NCI-H1417 treated with DMSO at 0.1 percent for 48 hours (cell line): Measurements from ENCODE around the gene GMPPA.

Source experiments
- DNase-seq: peaks from one replicate; lab custom pipeline; 2025; lab: John Stamatoyannopoulos, UW

GMPPA gene

DNA sequence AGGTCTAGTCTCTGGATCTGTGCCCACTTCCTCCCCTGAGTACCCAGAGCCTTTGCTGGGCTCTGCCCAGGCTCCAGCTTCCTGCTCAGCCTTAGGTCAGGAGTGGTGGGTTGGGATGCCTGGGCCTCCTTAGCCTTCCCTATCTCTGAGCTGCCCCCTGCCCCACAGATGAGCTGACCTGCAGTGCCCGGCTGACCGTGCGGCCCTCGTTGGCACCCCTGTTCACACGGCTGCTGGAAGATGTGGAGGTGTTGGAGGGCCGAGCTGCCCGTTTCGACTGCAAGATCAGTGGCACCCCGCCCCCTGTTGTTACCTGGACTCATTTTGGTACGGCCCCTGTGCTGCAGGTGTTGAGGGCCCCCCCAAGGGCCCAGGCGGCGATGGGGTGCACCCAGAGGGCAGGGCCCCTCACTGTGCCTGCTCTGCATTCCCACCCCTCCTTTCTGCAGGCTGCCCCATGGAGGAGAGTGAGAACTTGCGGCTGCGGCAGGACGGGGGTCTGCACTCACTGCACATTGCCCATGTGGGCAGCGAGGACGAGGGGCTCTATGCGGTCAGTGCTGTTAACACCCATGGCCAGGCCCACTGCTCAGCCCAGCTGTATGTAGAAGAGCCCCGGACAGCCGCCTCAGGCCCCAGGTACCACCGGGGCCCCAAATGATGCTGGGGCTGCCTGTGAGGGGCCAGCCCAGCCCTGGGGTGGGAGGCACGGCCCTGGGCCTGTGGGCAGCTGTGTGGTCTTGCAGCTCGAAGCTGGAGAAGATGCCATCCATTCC is 30.1 kb upstream of the GMPPA start:
- DNase-seq, result no peak

DNA sequence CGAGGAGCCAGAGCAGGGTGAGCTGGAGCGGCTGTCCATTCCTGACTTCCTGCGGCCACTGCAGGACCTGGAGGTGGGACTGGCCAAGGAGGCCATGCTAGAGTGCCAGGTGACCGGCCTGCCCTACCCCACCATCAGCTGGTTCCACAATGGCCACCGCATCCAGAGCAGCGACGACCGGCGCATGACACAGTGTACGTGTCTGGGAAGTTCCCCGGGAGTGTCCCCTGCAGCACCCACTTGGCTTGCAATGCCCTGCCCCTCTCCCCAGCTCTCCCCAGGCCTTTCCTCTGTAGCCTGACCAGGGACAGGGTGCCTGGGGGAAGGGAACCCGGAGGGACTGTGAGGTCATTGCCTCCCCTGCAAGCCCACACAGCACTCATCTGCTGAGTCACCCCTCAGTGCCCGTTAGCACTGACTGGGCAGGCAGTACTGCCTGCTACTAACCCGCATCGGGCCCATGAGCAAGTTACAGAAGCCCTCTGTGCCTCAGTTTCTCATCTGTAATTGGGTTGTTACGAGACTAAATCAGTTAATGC is 29.4 kb upstream of the GMPPA start:
- DNase-seq, result no peak

DNA sequence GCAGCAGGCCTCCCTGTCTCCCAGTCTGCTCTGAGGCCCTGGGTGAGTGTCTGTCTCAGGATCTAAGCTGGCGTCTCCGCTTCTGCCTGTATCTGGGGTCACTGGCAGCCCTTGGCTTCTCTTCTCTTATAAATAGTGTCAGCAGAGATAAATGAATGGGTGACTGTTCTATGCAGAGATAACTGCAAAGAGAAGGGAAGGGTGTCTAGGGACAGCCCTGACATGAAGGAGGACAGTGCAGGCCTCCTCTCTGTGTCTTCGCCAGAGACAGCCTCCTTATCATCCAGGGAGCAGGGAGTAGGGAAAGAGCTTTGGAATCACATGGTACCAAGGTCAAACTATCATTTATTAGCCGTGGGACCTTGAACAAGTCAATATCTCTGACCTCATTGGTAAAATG is 28.3 kb upstream of the GMPPA start:
- DNase-seq, result no peak

DNA sequence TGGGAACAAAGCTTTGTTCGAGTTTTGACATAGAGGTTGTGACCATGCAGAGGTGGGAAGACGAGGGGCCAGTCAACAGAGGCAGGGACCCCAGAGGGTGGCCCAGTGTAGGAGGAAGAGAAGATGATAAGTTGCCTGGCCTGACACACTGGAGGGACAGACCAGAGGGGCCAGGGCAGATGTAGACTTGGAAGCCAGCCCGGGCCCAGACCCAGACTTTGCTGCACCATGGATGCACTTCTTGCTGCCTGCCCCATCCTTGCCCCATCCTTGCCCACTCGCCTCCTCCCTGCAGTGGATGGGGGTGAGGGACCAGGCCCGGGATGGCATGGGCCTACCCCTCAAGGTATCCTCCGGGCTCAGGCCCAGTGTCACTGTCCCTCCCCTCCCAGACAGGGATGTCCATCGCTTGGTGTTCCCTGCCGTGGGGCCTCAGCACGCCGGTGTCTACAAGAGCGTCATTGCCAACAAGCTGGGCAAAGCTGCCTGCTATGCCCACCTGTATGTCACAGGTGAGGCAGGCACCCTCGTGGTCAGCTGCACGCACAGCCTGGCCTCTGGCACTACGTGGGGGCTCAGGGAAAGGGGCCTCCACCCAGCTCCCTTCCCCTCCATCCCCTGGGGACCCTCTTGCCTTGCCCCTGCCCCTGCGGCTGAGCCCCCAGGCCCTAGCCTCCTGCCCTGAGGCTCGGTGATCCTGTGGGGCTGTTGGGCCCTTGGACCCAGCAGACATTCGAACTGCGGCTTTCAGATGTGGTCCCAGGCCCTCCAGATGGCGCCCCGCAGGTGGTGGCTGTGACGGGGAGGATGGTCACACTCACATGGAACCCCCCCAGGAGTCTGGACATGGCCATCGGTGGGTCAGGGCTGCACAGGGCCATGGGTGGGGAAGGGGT is 27.0 kb upstream of the GMPPA start:
- no peak for DNase-seq

DNA sequence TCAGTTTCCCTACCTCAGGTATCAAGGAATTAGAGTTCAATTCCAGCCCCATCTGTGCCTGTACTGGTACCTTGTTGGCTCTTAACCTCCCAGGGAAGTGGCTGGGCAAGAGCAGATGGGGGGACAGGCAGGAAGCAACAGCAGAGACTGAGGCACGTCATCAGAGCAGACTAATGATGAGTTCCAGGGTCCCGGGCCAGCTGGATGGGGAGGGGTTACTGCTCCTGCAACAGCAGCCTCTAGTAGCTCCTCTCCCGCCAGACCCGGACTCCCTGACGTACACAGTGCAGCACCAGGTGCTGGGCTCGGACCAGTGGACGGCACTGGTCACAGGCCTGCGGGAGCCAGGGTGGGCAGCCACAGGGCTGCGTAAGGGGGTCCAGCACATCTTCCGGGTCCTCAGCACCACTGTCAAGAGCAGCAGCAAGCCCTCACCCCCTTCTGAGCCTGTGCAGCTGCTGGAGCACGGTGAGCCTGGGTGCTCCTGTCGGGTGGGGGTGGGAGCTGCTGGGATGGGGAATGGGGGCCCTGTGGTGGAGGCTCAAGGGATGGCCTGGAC is 26.0 kb upstream of the GMPPA start:
- no peak for DNase-seq

DNA sequence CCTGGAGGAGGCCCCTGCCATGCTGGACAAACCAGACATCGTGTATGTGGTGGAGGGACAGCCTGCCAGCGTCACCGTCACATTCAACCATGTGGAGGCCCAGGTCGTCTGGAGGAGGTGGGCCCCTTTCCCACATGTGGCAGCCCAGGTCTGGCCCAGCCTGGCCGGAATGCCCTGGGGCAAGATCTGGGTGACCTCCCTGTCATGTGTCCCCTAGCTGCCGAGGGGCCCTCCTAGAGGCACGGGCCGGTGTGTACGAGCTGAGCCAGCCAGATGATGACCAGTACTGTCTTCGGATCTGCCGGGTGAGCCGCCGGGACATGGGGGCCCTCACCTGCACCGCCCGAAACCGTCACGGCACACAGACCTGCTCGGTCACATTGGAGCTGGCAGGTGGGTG is 25.2 kb upstream of the GMPPA start:
- DNase-seq, result no peak

DNA sequence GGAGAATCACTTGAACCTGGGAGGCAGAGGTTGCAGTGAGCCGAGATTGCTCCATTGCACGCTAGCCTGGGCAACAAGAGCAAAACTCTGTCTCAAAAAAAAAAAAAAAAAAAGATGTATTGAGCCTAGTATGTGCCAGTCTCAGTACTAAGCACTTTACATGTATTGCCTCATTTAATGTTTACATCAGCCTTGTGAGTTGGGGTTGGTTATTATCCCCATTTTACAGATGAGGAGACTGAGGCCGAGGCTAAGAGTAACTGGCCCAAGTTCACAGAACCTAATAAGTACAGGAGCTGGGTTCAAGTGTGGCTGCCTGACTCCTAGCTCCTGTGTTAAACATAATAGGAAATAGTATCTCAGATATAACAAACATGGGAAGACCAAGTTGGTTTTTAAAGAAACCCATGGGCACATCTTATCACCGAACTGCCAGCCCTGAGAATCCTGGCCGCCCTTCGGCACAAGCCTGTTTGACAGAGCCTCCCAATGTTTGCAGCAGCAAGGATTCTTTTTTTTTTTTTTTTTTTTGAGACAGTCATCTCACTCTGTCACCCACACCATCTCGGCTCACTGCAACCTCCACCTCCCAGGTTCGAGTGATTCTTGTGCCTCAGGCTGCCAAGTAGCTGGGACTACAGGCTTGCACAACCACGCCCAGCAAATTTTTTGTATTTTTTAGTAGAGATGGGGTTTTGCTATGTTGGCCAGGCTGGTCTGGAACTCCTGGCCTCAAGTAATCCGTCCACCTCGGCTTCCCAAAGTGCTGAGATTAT is 24.2 kb upstream of the GMPPA start:
- no peak for DNase-seq

DNA sequence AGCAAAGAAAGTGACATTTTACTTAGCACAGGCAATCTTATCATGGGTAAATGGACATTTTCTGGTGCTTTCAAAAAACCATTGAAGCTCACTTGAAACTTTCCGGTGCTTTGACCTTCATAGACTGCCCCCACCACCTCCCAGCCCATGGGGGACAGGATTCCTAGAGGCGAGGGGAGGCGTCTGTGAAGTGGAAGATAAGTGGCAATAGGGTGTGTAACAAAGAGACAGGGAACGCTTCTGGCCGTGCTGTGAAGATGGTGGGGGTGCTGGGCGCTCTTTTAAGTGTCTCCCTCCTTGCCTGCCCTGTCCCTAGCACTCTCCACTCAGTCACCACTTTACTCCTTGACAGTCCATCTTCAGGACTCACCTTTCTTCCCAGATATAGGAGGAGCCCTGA is 23.4 kb upstream of the GMPPA start:
- no peak for DNase-seq

DNA sequence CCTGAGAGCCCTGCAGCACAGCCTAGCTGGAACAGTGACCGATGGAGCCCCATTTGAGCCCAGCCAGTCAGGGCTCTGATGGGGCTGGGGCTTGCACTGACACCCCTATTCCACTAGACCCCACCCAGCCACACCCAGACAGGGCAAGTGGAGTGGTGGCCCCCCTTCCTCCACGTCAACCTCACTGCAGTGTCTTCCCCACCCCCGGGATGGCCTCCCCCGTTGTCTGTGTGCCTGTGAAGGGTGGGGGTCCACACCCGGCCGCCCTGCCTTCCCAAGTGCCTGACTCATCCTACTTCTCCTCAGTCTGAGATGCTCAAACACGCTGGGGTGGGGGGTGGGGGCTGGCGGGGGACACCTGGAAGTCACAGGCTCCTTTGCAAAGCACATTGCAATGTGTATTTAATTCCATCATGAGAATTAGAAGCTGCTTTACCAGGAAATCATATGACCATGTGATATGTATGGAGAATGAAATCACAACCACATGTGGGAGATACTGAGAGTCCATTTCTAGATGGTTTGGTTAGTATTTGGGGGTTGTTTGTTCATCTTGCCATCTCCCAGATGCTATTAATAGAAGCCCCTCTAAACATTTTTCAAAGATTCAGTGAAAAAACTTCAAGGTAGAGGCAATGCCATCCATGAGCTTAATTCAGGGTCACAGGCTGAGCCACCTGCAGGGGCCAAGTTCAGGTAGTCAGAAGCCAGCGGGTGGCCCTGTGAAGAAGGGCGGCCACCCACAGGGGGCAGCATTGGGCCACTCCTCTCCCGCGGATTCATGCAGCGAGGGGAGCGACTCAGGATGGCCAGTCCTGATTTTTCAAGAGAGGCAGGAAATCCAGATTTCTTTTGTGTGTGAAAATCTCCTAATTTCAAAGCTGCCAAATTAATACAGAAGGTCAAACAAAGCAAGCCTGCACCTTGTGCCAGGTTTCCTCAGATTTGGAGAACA is 22.7 kb upstream of the GMPPA start:
- DNase-seq, result no peak

DNA sequence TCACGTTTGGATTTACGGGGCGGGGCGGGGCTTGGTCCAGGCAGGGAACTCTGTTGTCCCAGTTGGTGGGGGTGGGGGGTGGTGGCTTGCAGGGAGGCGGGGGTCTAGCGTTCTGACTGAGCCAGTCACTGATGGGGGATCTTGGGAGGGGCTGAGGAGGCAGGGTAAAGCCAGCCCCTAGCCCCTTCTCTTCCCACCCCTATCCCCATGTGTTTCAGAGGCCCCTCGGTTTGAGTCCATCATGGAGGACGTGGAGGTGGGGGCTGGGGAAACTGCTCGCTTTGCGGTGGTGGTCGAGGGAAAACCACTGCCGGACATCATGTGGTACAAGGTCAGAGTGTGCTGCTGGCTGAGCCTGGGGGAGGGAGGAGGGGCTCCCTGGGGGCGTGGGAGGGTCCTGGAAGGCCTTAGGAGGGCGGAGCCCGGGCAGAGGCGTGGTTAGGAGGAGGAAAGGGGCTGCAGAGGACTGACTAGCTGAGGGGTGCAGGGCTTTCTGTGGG is 22.0 kb upstream of the GMPPA start:
- no peak for DNase-seq

DNA sequence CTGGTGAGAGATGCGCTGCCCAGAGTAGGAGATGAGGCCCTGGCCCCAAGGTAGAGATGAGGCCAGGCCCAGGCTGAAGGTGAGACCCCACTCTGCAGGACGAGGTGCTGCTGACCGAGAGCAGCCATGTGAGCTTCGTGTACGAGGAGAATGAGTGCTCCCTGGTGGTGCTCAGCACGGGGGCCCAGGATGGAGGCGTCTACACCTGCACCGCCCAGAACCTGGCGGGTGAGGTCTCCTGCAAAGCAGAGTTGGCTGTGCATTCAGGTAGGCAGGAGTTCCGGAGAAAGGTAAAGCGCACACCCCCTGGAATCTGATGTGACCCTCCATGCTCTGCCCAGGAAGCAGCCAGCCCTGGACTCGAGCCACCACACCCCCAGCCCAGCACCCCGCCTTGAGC is 21.5 kb upstream of the GMPPA start:
- DNase-seq, result no peak

DNA sequence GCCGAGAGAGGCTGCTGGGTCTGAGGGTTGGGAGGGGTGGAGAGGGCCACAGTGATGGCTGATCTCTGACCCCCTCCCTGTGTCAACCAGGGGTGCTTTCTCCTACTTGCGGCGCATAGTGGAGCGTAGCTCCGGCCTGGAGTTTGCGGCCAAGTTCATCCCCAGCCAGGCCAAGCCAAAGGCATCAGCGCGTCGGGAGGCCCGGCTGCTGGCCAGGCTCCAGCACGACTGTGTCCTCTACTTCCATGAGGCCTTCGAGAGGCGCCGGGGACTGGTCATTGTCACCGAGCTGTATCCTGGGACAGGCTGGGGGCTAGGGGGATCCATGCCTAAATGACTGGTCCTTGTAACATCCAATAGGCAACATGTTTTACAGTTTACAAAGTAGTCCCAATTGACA is 20.9 kb upstream of the GMPPA start:
- no peak for DNase-seq

DNA sequence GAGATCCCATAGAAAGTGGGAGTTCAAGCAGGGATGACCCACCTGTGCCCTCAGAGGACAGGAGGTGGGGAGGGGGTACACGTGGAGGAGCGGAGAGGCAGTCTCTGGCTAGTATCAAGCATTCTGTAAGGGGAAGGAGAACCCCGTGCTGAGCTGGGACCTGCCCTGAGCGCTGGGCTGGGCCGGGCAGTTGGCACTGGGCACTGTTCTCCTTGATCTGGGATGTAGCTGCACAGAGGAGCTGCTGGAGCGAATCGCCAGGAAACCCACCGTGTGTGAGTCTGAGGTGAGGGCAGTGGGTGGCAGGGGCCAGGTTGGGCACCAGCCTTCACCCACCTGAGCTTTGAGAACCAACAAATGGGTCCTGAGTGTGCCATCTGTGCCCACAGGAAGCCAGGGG is 19.8 kb upstream of the GMPPA start:
- DNase-seq, result no peak

DNA sequence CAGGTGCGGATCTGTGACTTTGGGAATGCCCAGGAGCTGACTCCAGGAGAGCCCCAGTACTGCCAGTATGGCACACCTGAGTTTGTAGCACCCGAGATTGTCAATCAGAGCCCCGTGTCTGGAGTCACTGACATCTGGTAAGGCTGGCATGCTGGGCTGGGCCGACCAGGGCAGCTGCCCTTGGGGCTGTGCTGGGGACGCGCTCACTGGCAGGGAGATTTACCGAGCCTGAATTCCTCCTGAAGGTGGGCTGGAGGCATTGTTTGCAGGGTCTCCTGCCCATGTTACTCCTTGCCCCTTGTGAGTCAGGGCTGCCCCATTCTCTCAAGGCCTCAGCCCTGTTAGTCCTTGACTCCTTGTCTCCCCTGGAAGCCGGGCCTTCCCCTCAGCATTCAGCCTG is 18.7 kb upstream of the GMPPA start:
- no peak for DNase-seq

DNA sequence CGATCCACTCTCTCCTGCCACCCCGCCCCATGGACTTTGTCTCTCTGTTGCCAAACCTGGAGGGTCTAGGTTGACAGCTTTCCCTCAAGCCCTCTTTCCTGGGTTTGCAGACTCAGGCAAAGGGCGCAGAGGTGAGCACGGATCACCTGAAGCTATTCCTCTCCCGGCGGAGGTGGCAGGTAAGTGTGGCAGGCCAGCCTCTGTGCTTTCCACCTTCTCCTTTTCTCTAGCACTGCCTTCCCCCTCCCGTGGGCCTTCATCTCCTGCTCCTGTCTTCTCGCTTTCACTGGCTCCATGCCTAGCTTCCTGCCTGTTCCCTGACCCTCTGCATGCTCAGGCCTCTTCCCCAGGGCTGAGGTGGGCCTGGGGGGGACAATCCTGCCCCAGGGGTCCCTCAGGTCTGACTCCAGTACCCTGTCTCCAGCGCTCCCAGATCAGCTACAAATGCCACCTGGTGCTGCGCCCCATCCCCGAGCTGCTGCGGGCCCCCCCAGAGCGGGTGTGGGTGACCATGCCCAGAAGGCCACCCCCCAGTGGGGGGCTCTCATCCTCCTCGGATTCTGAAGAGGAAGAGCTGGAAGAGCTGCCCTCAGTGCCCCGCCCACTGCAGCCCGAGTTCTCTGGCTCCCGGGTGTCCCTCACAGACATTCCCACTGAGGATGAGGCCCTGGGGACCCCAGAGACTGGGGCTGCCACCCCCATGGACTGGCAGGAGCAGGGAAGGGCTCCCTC is 15.9 kb upstream of the GMPPA start:
- no peak for DNase-seq

DNA sequence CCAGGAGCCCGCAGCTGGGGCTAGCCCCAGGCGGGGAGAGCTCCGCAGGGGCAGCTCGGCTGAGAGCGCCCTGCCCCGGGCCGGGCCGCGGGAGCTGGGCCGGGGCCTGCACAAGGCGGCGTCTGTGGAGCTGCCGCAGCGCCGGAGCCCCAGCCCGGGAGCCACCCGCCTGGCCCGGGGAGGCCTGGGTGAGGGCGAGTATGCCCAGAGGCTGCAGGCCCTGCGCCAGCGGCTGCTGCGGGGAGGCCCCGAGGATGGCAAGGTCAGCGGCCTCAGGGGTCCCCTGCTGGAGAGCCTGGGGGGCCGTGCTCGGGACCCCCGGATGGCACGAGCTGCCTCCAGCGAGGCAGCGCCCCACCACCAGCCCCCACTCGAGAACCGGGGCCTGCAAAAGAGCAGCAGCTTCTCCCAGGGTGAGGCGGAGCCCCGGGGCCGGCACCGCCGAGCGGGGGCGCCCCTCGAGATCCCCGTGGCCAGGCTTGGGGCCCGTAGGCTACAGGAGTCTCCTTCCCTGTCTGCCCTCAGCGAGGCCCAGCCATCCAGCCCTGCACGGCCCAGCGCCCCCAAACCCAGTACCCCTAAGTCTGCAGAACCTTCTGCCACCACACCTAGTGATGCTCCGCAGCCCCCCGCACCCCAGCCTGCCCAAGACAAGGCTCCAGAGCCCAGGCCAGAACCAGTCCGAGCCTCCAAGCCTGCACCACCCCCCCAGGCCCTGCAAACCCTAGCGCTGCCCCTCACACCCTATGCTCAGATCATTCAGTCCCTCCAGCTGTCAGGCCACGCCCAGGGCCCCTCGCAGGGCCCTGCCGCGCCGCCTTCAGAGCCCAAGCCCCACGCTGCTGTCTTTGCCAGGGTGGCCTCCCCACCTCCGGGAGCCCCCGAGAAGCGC is 15.0 kb upstream of the GMPPA start:
- DNase-seq, result no peak

DNA sequence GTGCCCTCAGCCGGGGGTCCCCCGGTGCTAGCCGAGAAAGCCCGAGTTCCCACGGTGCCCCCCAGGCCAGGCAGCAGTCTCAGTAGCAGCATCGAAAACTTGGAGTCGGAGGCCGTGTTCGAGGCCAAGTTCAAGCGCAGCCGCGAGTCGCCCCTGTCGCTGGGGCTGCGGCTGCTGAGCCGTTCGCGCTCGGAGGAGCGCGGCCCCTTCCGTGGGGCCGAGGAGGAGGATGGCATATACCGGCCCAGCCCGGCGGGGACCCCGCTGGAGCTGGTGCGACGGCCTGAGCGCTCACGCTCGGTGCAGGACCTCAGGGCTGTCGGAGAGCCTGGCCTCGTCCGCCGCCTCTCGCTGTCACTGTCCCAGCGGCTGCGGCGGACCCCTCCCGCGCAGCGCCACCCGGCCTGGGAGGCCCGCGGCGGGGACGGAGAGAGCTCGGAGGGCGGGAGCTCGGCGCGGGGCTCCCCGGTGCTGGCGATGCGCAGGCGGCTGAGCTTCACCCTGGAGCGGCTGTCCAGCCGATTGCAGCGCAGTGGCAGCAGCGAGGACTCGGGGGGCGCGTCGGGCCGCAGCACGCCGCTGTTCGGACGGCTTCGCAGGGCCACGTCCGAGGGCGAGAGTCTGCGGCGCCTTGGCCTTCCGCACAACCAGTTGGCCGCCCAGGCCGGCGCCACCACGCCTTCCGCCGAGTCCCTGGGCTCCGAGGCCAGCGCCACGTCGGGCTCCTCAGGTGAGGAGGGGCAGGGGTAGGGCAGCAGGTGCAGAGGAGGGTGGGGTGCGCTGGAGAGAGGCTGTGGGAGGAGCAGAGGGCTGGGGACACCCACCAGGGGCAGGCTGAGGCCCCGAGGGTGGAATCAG is 14.1 kb upstream of the GMPPA start:
- no peak for DNase-seq

DNA sequence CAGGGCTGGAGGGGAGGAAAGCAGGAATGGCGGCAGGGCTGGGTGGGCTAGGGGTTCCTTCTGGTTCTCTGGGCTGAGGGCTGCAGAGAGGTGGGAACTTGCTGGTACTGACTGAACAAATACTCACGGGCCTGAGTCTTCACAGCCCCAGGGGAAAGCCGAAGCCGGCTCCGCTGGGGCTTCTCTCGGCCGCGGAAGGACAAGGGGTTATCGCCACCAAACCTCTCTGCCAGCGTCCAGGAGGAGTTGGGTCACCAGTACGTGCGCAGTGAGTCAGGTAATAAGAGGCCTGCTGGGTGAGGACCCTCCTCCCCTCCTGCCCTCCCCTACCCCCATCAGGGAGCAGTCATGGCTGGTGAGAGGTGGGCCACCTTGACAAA is 13.5 kb upstream of the GMPPA start:
- DNase-seq, result no peak
